Stimulated activated CD4-positive, alpha-beta T cell treated with anti-CD3 and anti-CD28 coated beads, TNF-alpha, amount 100 ng/mL, for 24 hours (primary cell): ENCODE data around the gene FAM241A.
"Not testable (repeated sequence)": the region's sequence is repeated elsewhere in the genome, so short reads cannot be mapped to it uniquely, and the experiment has no call there.

ENCODE experiments used
- DNase-seq, 3 experiments: peaks; one replicate each; pipeline ENCODE4 v3.0.0-alpha.2; 2020; ENCODE audit warnings: low read depth in 3 of 3

Gene FAM241A

GRCh38 chr4:112173593-112174558 lies 28.6 kb downstream of the FAM241A start:
- no peak for DNase-seq

DNA sequence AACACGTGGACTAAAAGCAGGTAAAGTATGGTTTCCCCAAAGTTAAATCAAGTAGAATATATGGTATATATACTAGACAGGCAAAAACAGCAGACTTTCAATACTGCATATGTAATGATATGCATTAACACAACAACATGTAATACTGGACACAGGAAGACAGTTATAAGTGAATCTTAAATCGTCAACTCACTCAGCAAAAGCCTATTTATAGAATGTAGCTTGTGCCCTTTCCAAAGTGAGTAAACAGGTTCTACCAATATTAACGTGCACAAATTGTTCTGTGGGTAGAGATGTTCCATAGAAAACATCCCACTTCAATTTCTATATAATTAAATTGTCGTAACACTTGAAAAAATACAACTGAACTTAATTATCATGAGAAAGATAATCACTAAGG lies 30.6 kb downstream of the FAM241A start:
- no peak for DNase-seq

GRCh38 chr4:112176596-112176995 lies 31.3 kb downstream of the FAM241A start:
- no peak for DNase-seq

- DNase-seq: not testable (repeated sequence)
Measured at GRCh38 chr4:112178741-112179140, 33.5 kb downstream of the FAM241A start.

GRCh38 chr4:112181358-112182000 lies 36.2 kb downstream of the FAM241A start:
- no peak for DNase-seq

DNA sequence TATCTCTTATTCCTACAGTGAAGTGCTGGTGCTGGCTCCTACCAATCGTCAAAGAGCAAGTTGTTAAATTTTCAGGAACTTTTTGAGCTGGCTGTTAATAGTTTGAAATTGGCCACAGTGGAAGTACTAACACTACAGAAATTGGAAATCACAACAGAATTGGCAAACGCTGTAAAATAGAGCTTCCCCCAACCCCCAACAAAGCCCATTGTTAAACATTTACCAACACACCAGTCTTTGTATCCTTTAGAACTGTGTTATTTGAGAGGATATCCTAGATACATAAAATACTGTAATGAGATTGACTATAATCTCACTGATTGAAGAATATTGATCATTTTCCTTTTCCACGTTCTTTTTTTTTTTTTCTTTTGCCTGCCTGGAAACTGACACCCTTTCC lies 37.4 kb downstream of the FAM241A start:
- no peak for DNase-seq

- DNase-seq: no peak
Measured at GRCh38 chr4:112183252-112183651, 38.0 kb downstream of the FAM241A start.

DNA sequence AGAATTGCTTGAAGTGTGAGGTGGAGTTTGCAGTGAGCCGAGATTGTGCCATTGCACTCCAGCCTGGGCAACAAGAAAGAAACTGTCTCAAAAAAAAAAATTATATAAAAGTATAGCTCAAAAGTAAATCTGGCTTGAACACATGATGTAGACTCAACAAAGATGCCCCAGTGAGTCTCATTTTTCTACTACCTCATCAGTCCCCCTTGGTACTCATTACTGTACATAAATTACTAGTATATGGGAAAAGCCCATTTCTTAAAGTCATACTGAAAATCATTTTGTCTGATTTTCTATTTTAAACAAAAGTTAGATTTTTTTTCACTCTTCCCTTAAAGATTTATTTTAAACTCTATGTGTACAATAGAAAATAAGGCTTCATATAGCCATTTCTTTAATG lies 39.2 kb downstream of the FAM241A start:
- no peak for DNase-seq

GRCh38 chr4:112185334-112185733 lies 40.1 kb downstream of the FAM241A start:
- DNase-seq: no peak

GRCh38 chr4:112185740-112186670 lies 40.8 kb downstream of the FAM241A start:
- no peak for DNase-seq

GRCh38 chr4:112189754-112190153 lies 44.5 kb downstream of the FAM241A start:
- no peak for DNase-seq

DNA sequence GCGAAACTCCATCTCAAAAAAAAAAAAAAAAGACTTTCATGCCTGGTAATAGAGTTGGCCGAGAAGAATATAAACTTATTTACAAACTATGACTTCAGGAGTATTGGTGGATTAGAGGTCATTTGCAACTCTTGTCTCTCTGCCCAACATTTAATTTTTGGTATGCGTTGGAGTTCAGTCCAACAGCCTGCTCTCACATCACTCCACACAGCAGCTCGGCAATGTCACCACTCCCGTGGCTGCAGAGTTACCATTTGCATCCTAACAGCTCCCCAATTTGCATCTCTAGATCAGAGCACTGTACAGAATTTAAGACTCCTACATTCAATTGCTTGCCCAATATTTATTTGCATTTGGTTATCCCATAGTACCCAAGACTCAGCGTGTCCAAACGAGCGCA lies 45.4 kb downstream of the FAM241A start:
- no peak for DNase-seq

DNA sequence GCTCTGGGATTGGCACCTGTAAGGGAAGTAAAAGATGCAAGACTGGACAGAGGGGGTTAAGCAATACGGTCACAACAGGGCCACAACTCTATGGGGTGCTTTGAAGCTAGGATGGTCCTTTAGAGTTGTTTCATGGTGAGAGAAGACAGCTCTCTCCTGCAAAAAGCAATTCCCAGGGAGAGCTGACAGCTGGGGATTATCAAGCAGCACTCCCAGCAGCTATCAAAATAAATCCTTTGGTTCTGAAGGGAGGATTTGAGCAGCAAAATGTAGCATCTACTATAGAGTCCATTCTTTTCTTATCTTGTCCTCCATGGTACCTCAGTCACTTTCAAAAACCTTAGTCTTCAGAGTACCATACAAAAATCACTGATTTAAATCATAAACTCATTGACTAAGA lies 51.2 kb downstream of the FAM241A start:
- DNase-seq: no peak

DNA sequence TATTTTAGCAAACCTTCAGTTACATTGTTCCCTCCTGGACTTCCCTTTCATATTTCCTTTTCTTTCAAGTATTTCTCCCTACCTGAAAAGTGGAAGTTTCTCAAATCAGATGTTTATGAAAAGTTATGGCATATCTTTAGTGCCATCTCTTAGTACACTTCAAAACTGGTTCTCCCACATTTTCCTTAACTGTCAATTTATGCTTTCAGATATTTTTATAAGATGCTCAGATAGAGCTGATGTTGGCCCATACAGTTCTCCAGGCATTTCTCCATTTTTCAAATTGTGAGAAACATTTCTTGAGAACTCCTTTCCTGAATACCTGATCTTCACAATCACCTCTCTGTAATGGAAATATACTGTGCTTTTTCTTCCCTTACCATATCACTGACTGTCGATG lies 53.8 kb downstream of the FAM241A start:
- no peak for DNase-seq

GRCh38 chr4:112201915-112202505 lies 56.8 kb downstream of the FAM241A start:
- DNase-seq: no peak

DNA sequence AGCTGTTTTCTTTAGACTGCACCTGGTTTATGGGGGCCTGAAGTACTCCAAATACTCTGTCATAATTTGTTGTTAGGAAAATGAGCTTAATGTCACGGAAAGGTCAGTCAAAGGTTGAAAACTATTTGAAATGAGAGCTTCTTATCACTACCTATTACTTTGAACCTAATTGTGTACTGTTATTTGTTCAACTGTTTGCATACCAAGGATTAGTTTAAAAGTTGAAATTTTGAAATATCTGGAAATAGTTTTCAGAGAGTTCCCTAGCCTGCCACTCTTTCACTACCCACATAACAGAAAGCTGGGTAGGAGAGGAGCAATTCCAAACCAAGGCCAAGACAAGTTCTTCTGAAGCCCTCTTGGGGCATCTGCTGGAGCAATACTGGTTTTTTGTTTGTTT lies 58.3 kb downstream of the FAM241A start:
- no peak for DNase-seq

GRCh38 chr4:112206431-112206830 lies 61.2 kb downstream of the FAM241A start:
- no peak for DNase-seq

- not testable (repeated sequence) for DNase-seq
Measured at GRCh38 chr4:112208137-112209095, 63.2 kb downstream of the FAM241A start.

- DNase-seq: no peak
Measured at GRCh38 chr4:112210777-112211176, 65.5 kb downstream of the FAM241A start.

DNA sequence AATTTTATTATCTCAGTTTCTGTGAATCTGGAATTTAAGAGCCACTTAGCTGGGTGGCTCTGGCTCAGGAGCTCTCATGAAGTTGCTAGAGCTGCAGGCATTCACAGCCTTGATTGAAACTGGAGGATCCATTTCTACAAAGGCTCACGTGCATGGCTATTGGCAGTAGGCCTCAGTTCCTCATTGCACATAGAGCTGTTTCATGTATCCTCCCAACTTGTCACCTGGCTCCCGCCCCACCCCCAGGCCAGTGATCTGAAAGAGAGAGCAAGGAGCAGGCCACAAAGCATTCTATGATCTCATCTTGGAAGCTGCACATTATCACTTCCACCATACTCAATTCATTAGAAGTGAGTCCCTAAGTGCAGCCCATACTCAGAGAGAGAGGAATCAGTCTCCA lies 67.8 kb downstream of the FAM241A start:
- DNase-seq: no peak
